Endothelial cell of umbilical vein (primary cell): Measurements from ENCODE around the gene CDC5L. TPM values are rescaled to one million over a fixed set of nuclear protein-coding genes. Genes with fewer than 3 reads are reported as not detected.

Experiments
- BruUV-seq: library from RNA; stranded (reverse); fragments of 400-500 nt; replicated peaks from 2 replicates; lab custom pipeline; 2021; lab: Mats Ljungman, UMichigan
- CTCF ChIA-PET: fragments of 300-600, 350-600 bp; sonication (Branson Sonifier 250); formaldehyde crosslinking; loops from one replicate; lab custom pipeline; 2021; ENCODE audit warnings: antibody characterized with exemption, inconsistent platforms; lab: Charles Lee
- POLR2A ChIA-PET: fragments of 300-600, 350-600 bp; sonication (Branson Sonifier 250); formaldehyde crosslinking; loops from one replicate; lab custom pipeline; 2021; ENCODE audit warnings: antibody characterized with exemption, inconsistent platforms; lab: Charles Lee
- DNase-seq: peaks from one replicate; pipeline ENCODE4 v3.0.0-alpha.2; 2011; ENCODE audit warnings: low read depth, low spot score
- FAIRE-seq: peaks from 2 replicates; lab custom pipeline; 2011; peaks lifted over from hg19 to GRCh38; lab: Jason Lieb, UNC
- H2AFZ ChIP-seq: 2 replicates; pipeline ENCODE4 v1.6.0; 2012; ENCODE audit warnings: low read depth, low read length, control low read depth, inconsistent platforms
- H3K27ac ChIP-seq: 2 replicates; pipeline ENCODE4 v1.5.1; 2011; ENCODE audit warnings: low read depth, mild to moderate bottlenecking, control low read depth, low read length, moderate library complexity; ENCODE audit not compliant: insufficient read depth
- H3K27me3 ChIP-seq, 2 experiments: 2 replicates each; pipeline versions ENCODE4 v1.6.0 to v1.6.1; 2011; ENCODE audit warnings: low read length in 2 of 2, mixed read lengths in 1 of 2; ENCODE audit not compliant: control insufficient read depth in 2 of 2, insufficient read depth in 2 of 2
- H3K36me3 ChIP-seq, 2 experiments: 2 replicates in 1 of 2; 3 replicates in 1 of 2; pipeline ENCODE4 v1.5.1; 2011; ENCODE audit warnings: low read length in 2 of 2, mild to moderate bottlenecking in 1 of 2, moderate library complexity in 1 of 2; ENCODE audit not compliant: control insufficient read depth in 2 of 2, insufficient read depth in 2 of 2; ENCODE audit errors: extremely low read depth in 1 of 2
- H3K4me1 ChIP-seq: 3 replicates; pipeline ENCODE4 v1.5.1; 2011; ENCODE audit warnings: mild to moderate bottlenecking, low read length; ENCODE audit not compliant: control insufficient read depth, insufficient read depth; ENCODE audit errors: extremely low read depth
- H3K4me2 ChIP-seq: 2 replicates; pipeline ENCODE4 v1.6.1; 2011; ENCODE audit warnings: low read length, control low read depth, mixed read lengths; ENCODE audit not compliant: insufficient read depth
- H3K4me3 ChIP-seq, 3 experiments: fragments of 200-600 bp in 1 of 3; sonication (generic), shearing (Covaris generic) in 1 of 3; replicated peaks in 1 of 3; 2 replicates each; pipeline ENCODE4 v1.5.1; 2011 to 2016; ENCODE audit warnings: control low read depth in 3 of 3, low read length in 3 of 3, mild to moderate bottlenecking in 2 of 3, inconsistent platforms in 1 of 3, low read depth in 1 of 3, moderate library complexity in 1 of 3; ENCODE audit not compliant: insufficient read depth in 1 of 3
- H3K79me2 ChIP-seq: 2 replicates; pipeline ENCODE4 v1.6.0; 2012; ENCODE audit warnings: low read length, inconsistent platforms; ENCODE audit not compliant: control insufficient read depth, insufficient read depth
- H3K9ac ChIP-seq: replicated peaks from 2 replicates; pipeline ENCODE3; 2011; ENCODE audit warnings: low read length, control low read depth; ENCODE audit not compliant: insufficient read depth; ENCODE audit errors: extremely low read depth
- H3K9me1 ChIP-seq: replicated peaks from 3 replicates; pipeline ENCODE4 v1.6.0; 2011; ENCODE audit warnings: mild to moderate bottlenecking, low read length; ENCODE audit not compliant: control insufficient read depth, insufficient read depth; ENCODE audit errors: extremely low read depth
- H3K9me3 ChIP-seq: replicated peaks from 2 replicates; pipeline ENCODE4 v1.5.1; 2012; ENCODE audit warnings: low read length, inconsistent platforms; ENCODE audit not compliant: control insufficient read depth, insufficient read depth
- H4K20me1 ChIP-seq: replicated peaks from 2 replicates; pipeline ENCODE3; 2011; ENCODE audit warnings: mild to moderate bottlenecking, low read length; ENCODE audit not compliant: control insufficient read depth, insufficient read depth; ENCODE audit errors: extremely low read depth
- CTCF ChIP-seq, 2 donors: IDR thresholded peaks; 1 replicate in 1 of 2; 2 replicates in 1 of 2; pipeline ENCODE4 v1.5.1; 2011; ENCODE audit warnings: low read length in 2 of 2, mild to moderate bottlenecking in 2 of 2, moderate library complexity in 2 of 2, control low read depth in 1 of 2, inconsistent platforms in 1 of 2, low read depth in 1 of 2; ENCODE audit not compliant: insufficient read depth in 1 of 2; ENCODE audit errors: extremely low read depth in 1 of 2
- EZH2 ChIP-seq: IDR thresholded peaks from 2 replicates; pipeline ENCODE4 v1.6.1; 2012; ENCODE audit warnings: borderline replicate concordance, low read depth, mild to moderate bottlenecking, moderate library complexity, low read length, inconsistent platforms; ENCODE audit not compliant: severe bottlenecking
- FOS ChIP-seq: IDR thresholded peaks from 2 replicates; pipeline ENCODE4 v1.6.1; 2011; ENCODE audit warnings: mild to moderate bottlenecking, low read length, moderate library complexity, borderline replicate concordance; ENCODE audit not compliant: insufficient read depth
- GATA2 ChIP-seq: IDR thresholded peaks from 2 replicates; pipeline ENCODE4 v1.7.0; 2011; ENCODE audit warnings: low read depth, mild to moderate bottlenecking, moderate library complexity, mixed read lengths, low read length; ENCODE audit not compliant: insufficient read length, insufficient read depth
- JUN ChIP-seq: IDR thresholded peaks from 2 replicates; pipeline ENCODE4 v1.6.1; 2011; ENCODE audit warnings: borderline replicate concordance, low read depth; ENCODE audit not compliant: insufficient read length, insufficient read depth
- MAX ChIP-seq: IDR thresholded peaks from 2 replicates; pipeline ENCODE4 v1.6.1; 2011; ENCODE audit not compliant: insufficient read depth, insufficient read length
- MYC ChIP-seq: IDR thresholded peaks from one replicate; pipeline ENCODE4 v1.6.1; 2011; ENCODE audit warnings: mild to moderate bottlenecking, low read depth, low read length
- POLR2A ChIP-seq: IDR thresholded peaks from 2 replicates; pipeline ENCODE4 v1.6.1; 2012; ENCODE audit warnings: low read depth, mild to moderate bottlenecking, control low read depth, low read length
- POLR2AphosphoS5 ChIP-seq: IDR thresholded peaks from 2 replicates; pipeline ENCODE4 v1.6.1; 2012; ENCODE audit warnings: low read depth, mild to moderate bottlenecking, control low read depth, low read length, moderate library complexity; ENCODE audit not compliant: insufficient read depth
- dilution Hi-C: fragments of 300-500 bp; cut with MboI; formaldehyde crosslinking; loops from one replicate; pipeline ENCODE4 v1.15.0; 2019; ENCODE audit warnings: low sequenced_read_pairs; ENCODE audit not compliant: extremely low pct_ligation_motif_present
- intact Hi-C: fragments of 100-400 bp; cut with micrococcal nuclease; formaldehyde crosslinking; loops from one replicate; pipeline ENCODE4 v1.10.0; 2022
- polyA plus RNA-seq, 4 experiments: library from polyadenylated mRNA; depleted of rRNA in 3 of 4; stranded (reverse) in 3 of 4; unstranded in 1 of 4; fragments of >200 nt; gene quantifications; 2 replicates each; pipeline versions ENCODE4 v1.2.1 to v1.2.3, GENCODE V29; 2011 to 2012; ENCODE audit warnings: missing spikeins in 1 of 4
- total RNA-seq: library from RNA; stranded (reverse); gene quantifications from 2 replicates; pipeline ENCODE4 v1.2.3, GENCODE V29; 2021

CDC5L gene
- total and polyA plus RNA-seq, 2 donors (not counting 3 experiments of a cell fraction or from before 2014, with no cell fraction given), result 6.9 to 24.6 TPM

- no peaks in the 10 kb centered on the region for H3K79me2 ChIP-seq
- H3K9me3 ChIP-seq, result no peaks in the 10 kb centered on the region
- H3K4me3 ChIP-seq, result no peak overlapping the region
- dilution Hi-C loops, result no loop called here
- intact Hi-C loops, result loop anchor here (1.0 to 5.0 kb wide), 8 partner anchors 20 to 1448 kb away; no protein-coding TSS in a partner anchor
- TF ChIP-seq GATA2, result no peak
- no peak for TF ChIP-seq MYC
- no peak for TF ChIP-seq POLR2A
- no peak for TF ChIP-seq POLR2AphosphoS5
- TF ChIP-seq CTCF (IDR thresholded peaks at IDR 0.05; ENCODE audit: extremely low read depth in 1 of 2, insufficient read depth in 1 of 2, low read depth in 1 of 2, low read length in 2 of 2), result no peak
- TF ChIP-seq MAX, result no peak
- no peak for TF ChIP-seq JUN
- TF ChIP-seq EZH2, result no peak
- TF ChIP-seq FOS, result no peak
- FAIRE-seq, result no peak
- H3K27ac ChIP-seq, result no peak overlapping the region
- H3K4me2 ChIP-seq, result no peak overlapping the region
- peaks cover 0 to 8% of the 10 kb centered on the region in 2 experiments for H3K27me3 ChIP-seq
- POLR2A ChIA-PET, result no interaction called here
- H3K9me1 ChIP-seq, result no peaks in the 10 kb centered on the region
- H3K9ac ChIP-seq, result no peak overlapping the region
- DNase-seq, result no peak
- no TSS peak for BruUV-seq
- H4K20me1 ChIP-seq, result no peaks in the 10 kb centered on the region
- no peaks in the 10 kb centered on the region for H3K36me3 ChIP-seq
- no peak overlapping the region for H2AFZ ChIP-seq
- CTCF ChIA-PET, result interaction anchor here (1.0 to 3.8 kb wide), 35 partner anchors 9 to 1456 kb away, joined by 3 to 113 read pairs (median 9); partner anchors contain the start of gene SUPT3H
- no peaks in the 10 kb centered on the region for H3K4me1 ChIP-seq
Observed at GRCh38 chr6:44474643-44475042, 87.1 kb downstream of the CDC5L start.
